ENCODE results near the gene MTMR12. TPM values are rescaled to one million over a fixed set of nuclear protein-coding genes. Genes with fewer than 3 reads are reported as not detected.
"Not testable (repeated sequence)": the region's sequence is repeated elsewhere in the genome, so short reads cannot be mapped to it uniquely, and the experiment has no call there.

The MTMR12 gene
- total RNA-seq, 1 experiment from 2014 or later, result 16.0 TPM

DNA sequence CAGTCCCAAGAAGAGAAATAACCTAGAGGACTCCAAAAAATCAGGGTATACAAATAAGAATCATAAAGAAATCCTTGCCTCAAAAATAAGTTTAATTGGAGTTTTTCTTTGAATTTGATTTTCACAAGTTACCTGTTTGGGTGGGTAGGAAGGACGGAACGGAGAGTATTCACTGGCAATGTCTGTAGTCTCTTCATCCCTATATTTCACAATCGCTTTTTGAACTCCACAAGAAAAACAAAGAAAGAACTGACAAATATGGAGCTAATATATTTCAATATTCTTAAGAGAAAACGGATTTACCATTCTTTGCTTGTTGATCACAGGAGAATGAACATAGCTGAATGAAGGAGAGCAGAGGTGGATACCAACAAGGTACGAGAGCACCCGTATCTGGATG, 30.1 kb downstream of the MTMR12 start:
- H3K9ac ChIP-seq (ENCODE audit: low read length), result no peak overlapping the region
- H3K4me2 ChIP-seq (ENCODE audit: low read length), result no peak overlapping the region
- H3K4me1 ChIP-seq (ENCODE audit: insufficient read depth, low read length), result peaks cover 7% of the 10 kb centered on the region
- H2AFZ ChIP-seq (ENCODE audit: low read length), result no peak overlapping the region
- BruUV-seq (replicated peaks), result no TSS peak
- H3K9me2 ChIP-seq (replicated peaks; ENCODE audit: low read length), result no peaks in the 10 kb centered on the region
- no peak overlapping the region for H3K27ac ChIP-seq (ENCODE audit: low read length)
- peaks cover 16% of the 10 kb centered on the region; the same call in 1 of the 2 replicates for H3K79me2 ChIP-seq (ENCODE audit: low read length)
- H3K9me3 ChIP-seq (ENCODE audit: low read length), result no peaks in the 10 kb centered on the region
- POLR2A ChIA-PET (ENCODE audit: unreplicated experiment), result no interaction called here
- no peaks in the 10 kb centered on the region for H3F3A ChIP-seq (ENCODE audit: low read length, unreplicated experiment)
- CTCF ChIA-PET, result no interaction called here
- H3K27me3 ChIP-seq (ENCODE audit: low read length), result no peaks in the 10 kb centered on the region
- H3K36me3 ChIP-seq (ENCODE audit: low read depth, low read length), result no peaks in the 10 kb centered on the region
- no peak for ATAC-seq
- intact Hi-C loops (cut with micrococcal nuclease), result no loop called here
- H4K20me1 ChIP-seq (ENCODE audit: low read length), result no peaks in the 10 kb centered on the region
- TF ChIP-seq, protein P1, sequence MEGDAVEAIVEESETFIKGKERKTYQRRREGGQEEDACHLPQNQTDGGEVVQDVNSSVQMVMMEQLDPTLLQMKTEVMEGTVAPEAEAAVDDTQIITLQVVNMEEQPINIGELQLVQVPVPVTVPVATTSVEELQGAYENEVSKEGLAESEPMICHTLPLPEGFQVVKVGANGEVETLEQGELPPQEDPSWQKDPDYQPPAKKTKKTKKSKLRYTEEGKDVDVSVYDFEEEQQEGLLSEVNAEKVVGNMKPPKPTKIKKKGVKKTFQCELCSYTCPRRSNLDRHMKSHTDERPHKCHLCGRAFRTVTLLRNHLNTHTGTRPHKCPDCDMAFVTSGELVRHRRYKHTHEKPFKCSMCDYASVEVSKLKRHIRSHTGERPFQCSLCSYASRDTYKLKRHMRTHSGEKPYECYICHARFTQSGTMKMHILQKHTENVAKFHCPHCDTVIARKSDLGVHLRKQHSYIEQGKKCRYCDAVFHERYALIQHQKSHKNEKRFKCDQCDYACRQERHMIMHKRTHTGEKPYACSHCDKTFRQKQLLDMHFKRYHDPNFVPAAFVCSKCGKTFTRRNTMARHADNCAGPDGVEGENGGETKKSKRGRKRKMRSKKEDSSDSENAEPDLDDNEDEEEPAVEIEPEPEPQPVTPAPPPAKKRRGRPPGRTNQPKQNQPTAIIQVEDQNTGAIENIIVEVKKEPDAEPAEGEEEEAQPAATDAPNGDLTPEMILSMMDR (conservative IDR thresholded peaks at IDR 0.05; ENCODE audit: low read depth, low read length), result no peak
- TF ChIP-seq EZH2 (IDR thresholded peaks at IDR 0.05; ENCODE audit: low read length, unreplicated experiment) (no peak), EZH2phosphoT487 (IDR thresholded peaks at IDR 0.05; ENCODE audit: borderline replicate concordance, low read length) (no peak)
- H3K4me3 ChIP-seq (ENCODE audit: low read length), result no peak overlapping the region
- no peak for DNase-seq

DNA sequence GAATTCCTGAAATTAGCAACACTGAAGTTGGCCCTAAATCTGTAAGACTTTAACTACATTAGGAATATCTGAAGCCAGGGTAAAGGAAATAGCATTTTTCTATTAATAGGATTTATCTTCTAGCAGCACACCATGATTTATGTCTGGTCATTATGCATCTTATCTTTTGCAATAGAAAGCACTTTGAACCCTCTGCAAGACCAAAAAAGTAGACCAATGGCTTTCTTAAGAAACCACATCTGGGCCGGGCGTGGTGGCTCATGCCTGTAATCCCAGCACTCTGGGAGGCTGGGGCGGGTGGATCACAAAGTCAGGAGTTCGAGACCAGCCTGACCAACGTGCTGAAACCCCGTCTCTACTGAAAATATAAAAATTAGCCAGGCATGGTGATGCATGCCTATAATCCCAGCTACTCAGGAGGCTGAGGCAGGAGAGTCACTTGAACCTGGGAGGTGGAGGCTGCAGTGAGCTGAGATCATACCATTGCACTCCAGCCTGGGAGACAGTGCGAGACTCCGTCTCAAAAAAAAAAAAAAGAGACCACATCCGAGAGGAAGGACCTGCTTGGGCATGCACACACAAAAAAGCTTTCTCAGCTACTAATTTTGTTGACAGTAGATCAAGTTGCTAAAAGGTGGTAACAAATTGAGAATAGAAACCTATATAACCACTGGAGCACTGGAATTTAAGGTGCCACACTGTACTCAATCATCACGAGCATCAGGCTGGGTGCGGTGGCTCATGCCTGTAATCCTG, 31.2 kb downstream of the MTMR12 start:
- POLR2A ChIA-PET (ENCODE audit: unreplicated experiment); ATAC-seq; H3K9me3 ChIP-seq (ENCODE audit: low read length); H3K27me3 ChIP-seq (ENCODE audit: low read length); H3K27ac ChIP-seq (ENCODE audit: low read length); H3K9me2 ChIP-seq (replicated peaks; ENCODE audit: low read length); BruUV-seq (replicated peaks); CTCF ChIA-PET; H4K20me1 ChIP-seq (ENCODE audit: low read length); H2AFZ ChIP-seq (ENCODE audit: low read length); intact Hi-C loops (cut with micrococcal nuclease); H3K4me3 ChIP-seq (ENCODE audit: low read length); H3F3A ChIP-seq (ENCODE audit: low read length, unreplicated experiment); DNase-seq; H3K4me2 ChIP-seq (ENCODE audit: low read length); H3K36me3 ChIP-seq (ENCODE audit: low read depth, low read length); H3K9ac ChIP-seq (ENCODE audit: low read length); H3K4me1 ChIP-seq (ENCODE audit: insufficient read depth, low read length): not testable (repeated sequence)
- peaks cover 16% of the 10 kb centered on the region; the same call in 1 of the 2 replicates for H3K79me2 ChIP-seq (ENCODE audit: low read length)

DNA sequence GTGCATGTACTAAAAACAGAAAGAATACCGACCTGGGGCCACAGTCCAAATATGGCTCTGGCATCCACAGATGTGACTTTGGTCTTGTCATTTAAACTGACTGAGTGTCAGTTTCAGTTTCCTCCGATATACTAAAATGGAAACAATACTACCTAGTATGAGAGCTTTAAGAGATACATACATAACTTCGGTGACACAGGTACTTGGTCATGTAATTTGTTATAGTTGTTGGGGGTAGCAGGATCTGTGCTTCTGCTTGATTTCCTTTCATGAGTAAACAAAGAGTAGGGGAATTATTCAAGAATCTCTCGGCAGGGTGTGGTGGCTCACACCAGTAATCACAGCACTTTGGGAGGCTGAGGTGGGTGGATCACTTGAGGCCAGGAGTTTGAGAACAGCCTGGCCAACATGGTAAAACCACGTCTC, 32.1 kb downstream of the MTMR12 start:
- Histone ChIP-seq H3K9me3 (ENCODE audit: low read length) (no peaks in the 10 kb centered on the region), H3K36me3 (ENCODE audit: low read depth, low read length) (no peaks in the 10 kb centered on the region), H3K79me2 (ENCODE audit: low read length) (peaks cover 13% of the 10 kb centered on the region; the same call in 1 of the 2 replicates), H3K9ac (ENCODE audit: low read length) (no peak overlapping the region), H3K4me3 (ENCODE audit: low read length) (no peak overlapping the region), H4K20me1 (ENCODE audit: low read length) (no peaks in the 10 kb centered on the region), H3K9me2 (replicated peaks; ENCODE audit: low read length) (no peaks in the 10 kb centered on the region), H2AFZ (ENCODE audit: low read length) (no peak overlapping the region), H3K27ac (ENCODE audit: low read length) (no peak overlapping the region), H3F3A (ENCODE audit: low read length, unreplicated experiment) (no peaks in the 10 kb centered on the region), H3K27me3 (ENCODE audit: low read length) (no peaks in the 10 kb centered on the region), H3K4me2 (ENCODE audit: low read length) (no peak overlapping the region), H3K4me1 (ENCODE audit: insufficient read depth, low read length) (peaks cover 7% of the 10 kb centered on the region)
- ChIA-PET CTCF (no interaction called here), POLR2A (ENCODE audit: unreplicated experiment) (no interaction called here)
- intact Hi-C loops (cut with micrococcal nuclease), result no loop called here
- BruUV-seq (replicated peaks), result no TSS peak
- ATAC-seq (no peak), DNase-seq (no peak)
- TF ChIP-seq EZH2 (IDR thresholded peaks at IDR 0.05; ENCODE audit: low read length, unreplicated experiment) (no peak), EZH2phosphoT487 (IDR thresholded peaks at IDR 0.05; ENCODE audit: borderline replicate concordance, low read length) (no peak)
- TF ChIP-seq, protein P1 (conservative IDR thresholded peaks at IDR 0.05; ENCODE audit: low read depth, low read length), result no peak

All from PC-3 (cell line).